A549 (cell line): ENCODE data around the gene RPS10. TPM values are rescaled to one million over a fixed set of nuclear protein-coding genes. Genes with fewer than 3 reads are reported as not detected.

Source experiments
- ATAC-seq, 2 experiments: fragments of 200-7000 bp in 1 of 2; fragments of >200 bp in 1 of 2; cut with Nextera tagmentation in 1 of 2; cut with Tn5 transposase in 1 of 2; 3 replicates each; pipeline versions ENCODE4 v1.8.0 to v1.9.1; 2018 to 2020; ENCODE audit warnings: mild to moderate bottlenecking in 1 of 2, moderate library complexity in 1 of 2
- CTCF ChIA-PET: fragments of 300-600 bp; sonication (Branson Sonifier 250); formaldehyde crosslinking; extraction: SDS; loops from one replicate; lab custom pipeline; 2021; ENCODE audit warnings: antibody characterized with exemption, inconsistent platforms; lab: Yijun Ruan, JAX
- POLR2A ChIA-PET: fragments of 350-600 bp; formaldehyde crosslinking; extraction: SDS; loops from one replicate; lab custom pipeline; 2021; ENCODE audit warnings: antibody characterized with exemption, inconsistent platforms; lab: Yijun Ruan, JAX
- DNase-seq, 2 experiments: peaks; one replicate each; pipeline versions ENCODE4 v3.0.0 to v3.0.0-alpha.2; 2011 to 2016; ENCODE audit warnings: low read depth in 1 of 2, low spot score in 1 of 2
- FAIRE-seq: peaks from 2 replicates; lab custom pipeline; 2011; peaks lifted over from hg19 to GRCh38; lab: Jason Lieb, UNC
- H3K27ac ChIP-seq, 2 experiments: fragments of >200 bp; sonication (Bioruptor Twin); formaldehyde crosslinking; 3 replicates each; pipeline ENCODE4 v1.5.1; 2016 to 2017
- H3K4me1 ChIP-seq: fragments of >200 bp; sonication (Bioruptor Twin); formaldehyde crosslinking; 3 replicates; pipeline ENCODE4 v1.6.1; 2016
- H3K4me2 ChIP-seq: fragments of >200 bp; sonication (Bioruptor Twin); formaldehyde crosslinking; 3 replicates; pipeline ENCODE4 v1.6.1; 2016
- H3K4me3 ChIP-seq: fragments of >200 bp; sonication (Bioruptor Twin); formaldehyde crosslinking; 3 replicates; pipeline ENCODE4 v1.5.1; 2016
- H3K9me3 ChIP-seq: fragments of >200 bp; sonication (Bioruptor Twin); formaldehyde crosslinking; 3 replicates; pipeline ENCODE4 v1.6.1; 2016
- BHLHE40 ChIP-seq: IDR thresholded peaks from 2 replicates; pipeline ENCODE4 v1.6.1; 2012; ENCODE audit warnings: low read depth, low read length, inconsistent platforms
- CBX8 ChIP-seq: fragments of 200-600 bp; sonication (generic); IDR thresholded peaks from 2 replicates; pipeline ENCODE4 v1.6.1; 2016
- CHD2 ChIP-seq: fragments of 150-350 bp; IDR thresholded peaks from 2 replicates; pipeline ENCODE4 v1.6.1; 2014; ENCODE audit warnings: low read length; ENCODE audit not compliant: partially characterized antibody
- EP300 ChIP-seq, 2 experiments: fragments of >200 bp; sonication (Bioruptor Twin); formaldehyde crosslinking; IDR thresholded peaks; 2 replicates in 1 of 2; 3 replicates in 1 of 2; pipeline ENCODE4 v1.6.1; 2016 to 2017
- HOXB5 ChIP-seq: fragments of 250-450 bp; sonication (Bioruptor Pico); IDR thresholded peaks from 2 replicates; pipeline ENCODE4 v1.5.0; 2020; ENCODE audit warnings: mild to moderate bottlenecking, moderate library complexity
- KDM5A ChIP-seq: fragments of 200-600 bp; sonication (generic); IDR thresholded peaks from 2 replicates; pipeline ENCODE4 v1.6.1; 2016; ENCODE audit warnings: antibody characterized with exemption, mild to moderate bottlenecking
- MAFK ChIP-seq: fragments of 450-650 bp; IDR thresholded peaks from 2 replicates; pipeline ENCODE4 v1.6.1; 2014; ENCODE audit not compliant: partially characterized antibody
- NFE2L2 ChIP-seq: fragments of 150-350 bp; conservative IDR thresholded peaks from 2 replicates; pipeline ENCODE4 v1.6.1; 2014; ENCODE audit warnings: low read length
- NPAS2 ChIP-seq: fragments of 250-450 bp; sonication (Bioruptor Pico); IDR thresholded peaks from 2 replicates; pipeline ENCODE4 v1.8.0; 2022; ENCODE audit warnings: mild to moderate bottlenecking, moderate library complexity, borderline replicate concordance
- PHF8 ChIP-seq: fragments of 200-600 bp; sonication (generic); IDR thresholded peaks from 2 replicates; pipeline ENCODE4 v1.6.1; 2016; ENCODE audit warnings: low read depth, mild to moderate bottlenecking, antibody characterized with exemption, moderate library complexity, borderline replicate concordance
- POLR2A ChIP-seq: IDR thresholded peaks from 2 replicates; pipeline ENCODE4 v1.6.1; 2012; ENCODE audit warnings: mild to moderate bottlenecking, low read length
- RARB ChIP-seq: fragments of 250-450 bp; sonication (Bioruptor Pico); IDR thresholded peaks from 2 replicates; pipeline ENCODE4 v1.8.0; 2021; ENCODE audit warnings: mild to moderate bottlenecking, moderate library complexity
- RFX5 ChIP-seq: fragments of 450-650 bp; IDR thresholded peaks from 2 replicates; pipeline ENCODE4 v1.7.1; 2014; ENCODE audit warnings: antibody characterized with exemption, mild to moderate bottlenecking, moderate library complexity
- TFCP2L1 ChIP-seq: fragments of 250-450 bp; sonication (Bioruptor Pico); IDR thresholded peaks from 2 replicates; pipeline ENCODE4 v1.5.0; 2021; ENCODE audit warnings: mild to moderate bottlenecking
- TP53 ChIP-seq: fragments of 250-450 bp; sonication (Bioruptor Pico); IDR thresholded peaks from 2 replicates; pipeline ENCODE4 v1.5.0; 2021; ENCODE audit warnings: mild to moderate bottlenecking, moderate library complexity
- ZNF302 ChIP-seq: fragments of 250-450 bp; sonication (Bioruptor Pico); IDR thresholded peaks from 2 replicates; pipeline ENCODE4 v1.9.0; 2021; ENCODE audit warnings: inconsistent platforms, mild to moderate bottlenecking, moderate library complexity
- WGBS: methylation state at CpG from one replicate; pipeline ENCODE4 v1.1.6; 2017; ENCODE audit errors: missing lambda C conversion rate; 5-methylcytosine and 5-hydroxymethylcytosine counted together
- polyA plus RNA-seq, 4 experiments: library from polyadenylated mRNA; depleted of rRNA in 3 of 4; stranded (reverse); fragments of >200 nt; fragmentation: RNase III in 1 of 4; extraction: RNeasy Plus Mini Kit Qiagen cat#74134 plus additional on column Dnase treatment in 1 of 4; gene quantifications; 2 replicates in 3 of 4; 3 replicates in 1 of 4; pipeline ENCODE4 v1.2.3, GENCODE V29; 2011 to 2017
- TF ChIP-seq, protein P1 (sequence below): fragments of 150-350 bp; IDR thresholded peaks from 2 replicates; pipeline ENCODE4 v1.6.1; 2014; ENCODE audit warnings: low read depth, mild to moderate bottlenecking, low read length
- TF ChIP-seq, protein P2 (sequence below): fragments of 200-600 bp; sonication (generic); IDR thresholded peaks from 2 replicates; pipeline ENCODE4 v1.6.1; 2016; ENCODE audit warnings: antibody characterized with exemption, mild to moderate bottlenecking, moderate library complexity
- TF ChIP-seq, protein P3 (sequence below): IDR thresholded peaks from 2 replicates; pipeline ENCODE4 v1.6.1; 2012; ENCODE audit warnings: low read depth, borderline replicate concordance
- TF ChIP-seq, protein P4 (sequence below): fragments of 250-450 bp; sonication (Bioruptor Pico); IDR thresholded peaks from 2 replicates; pipeline ENCODE4 v1.5.0; 2020; ENCODE audit warnings: low read depth, mild to moderate bottlenecking, moderate library complexity

Gene RPS10
- polyA plus RNA-seq, 2 of the 4 experiments (the other 2 are of a cell fraction) = 1,532 to 1,783 TPM

DNA sequence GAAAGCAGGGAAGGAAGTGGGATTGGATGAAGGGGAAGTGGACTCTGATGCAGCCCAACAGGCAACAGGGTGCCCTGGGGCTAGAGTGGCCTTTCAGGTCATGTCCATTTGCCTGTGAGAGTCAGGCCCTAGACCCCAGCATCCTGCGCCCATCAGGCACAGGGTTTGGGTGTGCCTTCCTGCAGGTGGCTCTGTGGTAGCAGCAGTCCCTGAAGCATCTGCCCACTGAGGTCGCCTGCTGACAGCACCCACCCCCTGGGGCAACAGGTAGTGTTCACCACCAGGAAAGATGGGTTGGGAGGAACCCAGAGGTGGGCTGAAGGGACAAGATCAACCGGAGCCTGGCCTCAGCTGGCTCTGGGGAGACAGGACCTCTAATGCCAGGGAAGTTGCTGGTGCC, 43.6 kb upstream of the RPS10 start (continued):
- TF ChIP-seq MAFK (no peak), KDM5A (no peak), NFE2L2 (no peak)
- TF ChIP-seq, protein P1, sequence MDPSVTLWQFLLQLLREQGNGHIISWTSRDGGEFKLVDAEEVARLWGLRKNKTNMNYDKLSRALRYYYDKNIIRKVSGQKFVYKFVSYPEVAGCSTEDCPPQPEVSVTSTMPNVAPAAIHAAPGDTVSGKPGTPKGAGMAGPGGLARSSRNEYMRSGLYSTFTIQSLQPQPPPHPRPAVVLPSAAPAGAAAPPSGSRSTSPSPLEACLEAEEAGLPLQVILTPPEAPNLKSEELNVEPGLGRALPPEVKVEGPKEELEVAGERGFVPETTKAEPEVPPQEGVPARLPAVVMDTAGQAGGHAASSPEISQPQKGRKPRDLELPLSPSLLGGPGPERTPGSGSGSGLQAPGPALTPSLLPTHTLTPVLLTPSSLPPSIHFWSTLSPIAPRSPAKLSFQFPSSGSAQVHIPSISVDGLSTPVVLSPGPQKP = no peak

DNA sequence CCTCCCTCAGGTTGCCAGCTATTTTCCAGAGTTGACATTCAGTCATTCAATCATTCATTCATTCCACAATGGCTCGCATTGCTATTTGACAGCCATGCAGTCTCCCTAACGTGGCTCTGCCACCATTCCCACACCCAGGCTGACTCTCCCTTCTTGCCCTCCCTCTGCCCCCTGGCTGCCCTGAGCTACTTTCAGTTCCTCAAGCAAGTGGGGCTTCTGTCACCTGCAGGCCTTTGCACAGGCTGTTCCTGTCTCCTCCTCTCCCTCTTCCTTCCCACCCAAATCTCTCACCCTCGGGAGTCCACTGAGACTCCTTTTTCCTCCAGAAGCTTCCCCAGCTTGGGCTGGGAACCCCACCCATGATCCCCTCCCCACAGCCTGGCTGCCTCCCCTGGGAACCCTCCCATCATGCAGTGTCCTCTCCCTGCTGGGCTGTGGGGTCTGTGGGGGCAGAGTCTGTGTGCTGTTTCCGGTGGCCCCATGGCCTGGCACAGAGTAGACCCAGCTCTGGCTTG, 42.6 kb upstream of the RPS10 start:
- no peaks in the 10 kb centered on the region for H3K9me3 ChIP-seq
- 70% methylated on average over 4 of the region's 4 CpGs for WGBS
- no peak for TF ChIP-seq EP300 (IDR thresholded peaks at IDR 0.05)
- TF ChIP-seq CHD2 = no peak
- TF ChIP-seq NPAS2 (CRISPR knock-in tag) = no peak
- no peak for TF ChIP-seq ZNF302 (CRISPR knock-in tag)
- TF ChIP-seq KDM5A = no peak
- TF ChIP-seq CBX8 = no peak
- no peak for TF ChIP-seq PHF8
- TF ChIP-seq, protein P2, sequence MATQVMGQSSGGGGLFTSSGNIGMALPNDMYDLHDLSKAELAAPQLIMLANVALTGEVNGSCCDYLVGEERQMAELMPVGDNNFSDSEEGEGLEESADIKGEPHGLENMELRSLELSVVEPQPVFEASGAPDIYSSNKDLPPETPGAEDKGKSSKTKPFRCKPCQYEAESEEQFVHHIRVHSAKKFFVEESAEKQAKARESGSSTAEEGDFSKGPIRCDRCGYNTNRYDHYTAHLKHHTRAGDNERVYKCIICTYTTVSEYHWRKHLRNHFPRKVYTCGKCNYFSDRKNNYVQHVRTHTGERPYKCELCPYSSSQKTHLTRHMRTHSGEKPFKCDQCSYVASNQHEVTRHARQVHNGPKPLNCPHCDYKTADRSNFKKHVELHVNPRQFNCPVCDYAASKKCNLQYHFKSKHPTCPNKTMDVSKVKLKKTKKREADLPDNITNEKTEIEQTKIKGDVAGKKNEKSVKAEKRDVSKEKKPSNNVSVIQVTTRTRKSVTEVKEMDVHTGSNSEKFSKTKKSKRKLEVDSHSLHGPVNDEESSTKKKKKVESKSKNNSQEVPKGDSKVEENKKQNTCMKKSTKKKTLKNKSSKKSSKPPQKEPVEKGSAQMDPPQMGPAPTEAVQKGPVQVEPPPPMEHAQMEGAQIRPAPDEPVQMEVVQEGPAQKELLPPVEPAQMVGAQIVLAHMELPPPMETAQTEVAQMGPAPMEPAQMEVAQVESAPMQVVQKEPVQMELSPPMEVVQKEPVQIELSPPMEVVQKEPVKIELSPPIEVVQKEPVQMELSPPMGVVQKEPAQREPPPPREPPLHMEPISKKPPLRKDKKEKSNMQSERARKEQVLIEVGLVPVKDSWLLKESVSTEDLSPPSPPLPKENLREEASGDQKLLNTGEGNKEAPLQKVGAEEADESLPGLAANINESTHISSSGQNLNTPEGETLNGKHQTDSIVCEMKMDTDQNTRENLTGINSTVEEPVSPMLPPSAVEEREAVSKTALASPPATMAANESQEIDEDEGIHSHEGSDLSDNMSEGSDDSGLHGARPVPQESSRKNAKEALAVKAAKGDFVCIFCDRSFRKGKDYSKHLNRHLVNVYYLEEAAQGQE = no peak
- TF ChIP-seq HOXB5 (CRISPR knock-in tag) = no peak
- TF ChIP-seq, protein P3, sequence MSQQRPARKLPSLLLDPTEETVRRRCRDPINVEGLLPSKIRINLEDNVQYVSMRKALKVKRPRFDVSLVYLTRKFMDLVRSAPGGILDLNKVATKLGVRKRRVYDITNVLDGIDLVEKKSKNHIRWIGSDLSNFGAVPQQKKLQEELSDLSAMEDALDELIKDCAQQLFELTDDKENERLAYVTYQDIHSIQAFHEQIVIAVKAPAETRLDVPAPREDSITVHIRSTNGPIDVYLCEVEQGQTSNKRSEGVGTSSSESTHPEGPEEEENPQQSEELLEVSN = no peak
- no peak for TF ChIP-seq RFX5
- TF ChIP-seq BHLHE40 = no peak
- no peak for TF ChIP-seq TFCP2L1 (CRISPR knock-in tag)
- TF ChIP-seq, protein P4, sequence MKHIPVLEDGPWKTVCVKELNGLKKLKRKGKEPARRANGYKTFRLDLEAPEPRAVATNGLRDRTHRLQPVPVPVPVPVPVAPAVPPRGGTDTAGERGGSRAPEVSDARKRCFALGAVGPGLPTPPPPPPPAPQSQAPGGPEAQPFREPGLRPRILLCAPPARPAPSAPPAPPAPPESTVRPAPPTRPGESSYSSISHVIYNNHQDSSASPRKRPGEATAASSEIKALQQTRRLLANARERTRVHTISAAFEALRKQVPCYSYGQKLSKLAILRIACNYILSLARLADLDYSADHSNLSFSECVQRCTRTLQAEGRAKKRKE (CRISPR knock-in tag) = no peak
- no peak for TF ChIP-seq RARB (CRISPR knock-in tag)
- no peak for TF ChIP-seq POLR2A
- TF ChIP-seq TP53 (CRISPR knock-in tag) = no peak
- DNase-seq (no peak), FAIRE-seq (no peak), ATAC-seq (no peak)
- ChIA-PET POLR2A (no interaction called here), CTCF (interaction anchor here (0.7 to 1.6 kb wide), 3 partner anchors 10 to 141 kb away, joined by 3 to 4 read pairs (median 3); no protein-coding TSS in a partner anchor)
- H3K4me3 ChIP-seq = no peak overlapping the region
- no peaks in the 10 kb centered on the region for H3K4me1 ChIP-seq
- H3K27ac ChIP-seq = no peak overlapping the region
- no peak overlapping the region for H3K4me2 ChIP-seq
